ENCODE data around the gene CCN2.
"Not testable (repeated sequence)": the region's sequence is repeated elsewhere in the genome, so short reads cannot be mapped to it uniquely, and the experiment has no call there.

CCN2 gene

GRCh38 chr6:131908787-131909186 lies 42.4 kb downstream of the CCN2 start:
- DNase-seq = not testable (repeated sequence)

GRCh38 chr6:131903734-131904133 lies 47.4 kb downstream of the CCN2 start:
- not testable (repeated sequence) for DNase-seq

GRCh38 chr6:131901326-131901873 lies 49.8 kb downstream of the CCN2 start:
- not testable (repeated sequence) for DNase-seq

- DNase-seq = no peak
Measured at GRCh38 chr6:131900231-131900630, 50.9 kb downstream of the CCN2 start.

- no peak for DNase-seq
Measured at GRCh38 chr6:131898718-131899117, 52.5 kb downstream of the CCN2 start.

Measured in T-helper 1 cell (primary cell).